ENCODE data around the gene CHCHD6.

The CHCHD6 gene

DNA sequence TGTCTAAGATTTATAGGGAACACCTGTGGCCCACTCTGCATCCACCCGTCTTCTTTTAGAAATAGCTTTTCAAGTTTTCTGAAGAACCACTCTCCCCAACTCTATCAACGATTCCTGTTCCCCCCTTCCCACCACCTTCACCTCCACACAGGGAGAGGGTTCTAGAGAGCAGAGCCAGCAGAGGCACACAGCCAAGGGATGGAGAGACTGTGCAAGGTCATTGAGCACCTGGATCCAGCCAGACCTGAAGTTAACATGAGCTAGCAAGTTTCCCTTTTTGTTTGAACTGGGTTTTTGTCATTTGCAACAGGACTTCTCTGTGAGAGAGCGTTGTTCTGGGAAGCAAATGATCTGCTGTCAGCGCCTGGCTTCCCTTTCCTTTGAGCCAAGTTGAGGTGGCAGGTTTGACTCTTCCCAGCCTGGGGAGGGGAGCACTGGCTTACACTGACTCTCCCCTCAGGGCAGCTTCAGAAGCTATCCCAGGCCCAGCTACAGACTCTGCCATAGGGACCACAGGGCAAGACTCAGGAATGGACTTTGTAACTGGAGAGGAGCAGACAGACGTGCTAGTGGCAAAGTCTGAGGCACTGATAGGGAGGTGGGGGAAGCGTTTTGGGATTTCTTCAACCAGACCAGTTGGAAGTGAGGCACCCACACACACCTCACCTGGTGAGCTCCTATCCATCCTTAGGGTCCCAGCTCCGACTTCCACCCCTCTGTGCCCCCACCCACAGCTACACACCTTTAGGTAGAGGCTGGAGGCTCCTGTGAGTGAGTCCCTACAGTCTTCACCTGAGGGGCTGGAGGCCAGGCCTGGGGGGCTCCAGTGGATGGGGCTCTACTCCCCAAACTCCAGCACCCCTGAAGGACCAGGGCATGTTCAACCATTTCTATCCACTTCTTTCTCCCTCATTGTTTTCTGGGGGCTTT, 259.5 kb downstream of the CHCHD6 start:
- DNase-seq: no peak

DNA sequence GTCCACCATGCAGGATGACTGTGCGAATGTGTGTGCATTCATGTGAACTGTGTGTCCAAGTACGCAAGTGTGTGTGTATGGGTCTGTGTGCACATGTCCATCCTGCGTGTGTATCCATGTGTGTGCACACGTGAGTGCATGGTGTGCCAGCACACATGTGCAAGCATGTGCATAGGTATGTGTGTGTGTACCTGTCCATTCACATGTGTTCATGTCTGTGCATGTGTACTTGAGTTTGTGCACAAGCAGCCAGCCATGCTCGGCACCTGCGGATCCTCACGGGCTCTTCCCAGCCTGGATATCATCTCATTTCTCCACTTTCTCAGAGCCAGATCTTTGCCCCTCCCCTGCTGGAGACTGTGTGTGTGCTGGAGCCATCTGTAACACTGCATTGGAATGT, 260.2 kb downstream of the CHCHD6 start:
- DNase-seq: no peak

DNA sequence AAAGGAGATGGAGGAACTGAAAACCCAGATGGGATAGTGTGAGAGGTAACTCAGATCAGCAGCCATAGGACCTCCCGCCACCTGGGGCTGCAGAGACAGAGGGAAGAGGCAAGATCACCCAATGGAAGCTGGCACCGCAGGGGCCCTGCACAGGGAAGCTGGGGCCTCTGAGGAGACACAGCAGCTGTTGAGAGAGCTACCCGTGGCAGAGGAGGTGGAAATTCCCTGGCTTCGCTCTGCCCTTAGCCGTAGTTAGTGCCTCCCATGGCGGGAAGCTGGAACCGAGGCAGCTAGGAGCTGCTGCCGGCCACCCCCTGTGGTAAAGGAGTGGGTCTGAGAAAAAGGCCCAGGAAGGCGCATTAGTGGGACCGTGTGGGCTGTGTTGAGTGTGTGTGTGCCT, 260.9 kb downstream of the CHCHD6 start:
- no peak for DNase-seq

DNA sequence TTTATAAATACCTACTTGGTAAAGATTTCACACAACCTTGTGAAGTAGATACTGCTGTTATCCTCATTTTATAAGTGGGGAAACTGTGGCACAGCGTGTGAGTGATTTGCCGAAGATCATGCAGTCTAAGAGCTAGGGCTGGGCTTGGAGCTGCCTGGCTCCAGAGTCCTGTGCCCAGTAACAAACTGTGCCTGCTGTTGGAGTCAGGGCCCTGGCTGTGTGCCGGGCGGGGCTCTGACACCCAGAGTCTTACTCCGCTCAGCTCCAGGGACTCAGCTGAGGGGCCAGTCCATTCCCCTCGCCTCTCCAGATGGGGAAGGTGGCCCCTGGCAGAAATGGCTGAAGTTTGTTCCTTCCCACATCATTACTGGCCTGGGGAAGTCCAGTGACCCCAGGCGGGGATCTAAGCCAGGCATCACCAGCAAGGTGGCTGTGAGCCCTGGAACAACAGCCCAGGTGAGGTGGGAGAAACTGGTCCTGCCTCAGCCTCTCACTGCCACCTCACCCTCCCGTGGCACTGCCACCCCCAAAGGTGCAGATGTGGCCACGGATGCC, 261.6 kb downstream of the CHCHD6 start:
- DNase-seq: no peak

DNA sequence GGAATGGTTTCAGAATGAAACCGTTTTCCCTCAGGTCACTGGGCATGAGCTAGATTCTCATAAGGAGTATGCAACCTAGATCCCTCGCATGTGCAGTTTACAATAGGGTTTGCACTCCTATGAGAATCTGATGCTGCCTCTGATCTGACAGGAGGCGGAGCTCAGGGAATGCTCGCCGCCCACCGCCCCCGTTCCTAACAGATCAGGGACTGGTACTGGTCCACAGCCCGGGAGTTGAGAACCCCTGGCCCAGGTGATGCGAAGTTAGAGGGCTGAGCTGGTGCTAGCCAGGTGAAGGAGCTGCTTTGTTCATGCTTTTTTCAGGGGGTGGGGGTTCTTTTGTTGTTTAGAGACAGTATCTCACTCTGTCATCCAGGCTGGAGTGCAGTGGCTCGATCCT, 263.3 kb downstream of the CHCHD6 start:
- no peak for DNase-seq

DNA sequence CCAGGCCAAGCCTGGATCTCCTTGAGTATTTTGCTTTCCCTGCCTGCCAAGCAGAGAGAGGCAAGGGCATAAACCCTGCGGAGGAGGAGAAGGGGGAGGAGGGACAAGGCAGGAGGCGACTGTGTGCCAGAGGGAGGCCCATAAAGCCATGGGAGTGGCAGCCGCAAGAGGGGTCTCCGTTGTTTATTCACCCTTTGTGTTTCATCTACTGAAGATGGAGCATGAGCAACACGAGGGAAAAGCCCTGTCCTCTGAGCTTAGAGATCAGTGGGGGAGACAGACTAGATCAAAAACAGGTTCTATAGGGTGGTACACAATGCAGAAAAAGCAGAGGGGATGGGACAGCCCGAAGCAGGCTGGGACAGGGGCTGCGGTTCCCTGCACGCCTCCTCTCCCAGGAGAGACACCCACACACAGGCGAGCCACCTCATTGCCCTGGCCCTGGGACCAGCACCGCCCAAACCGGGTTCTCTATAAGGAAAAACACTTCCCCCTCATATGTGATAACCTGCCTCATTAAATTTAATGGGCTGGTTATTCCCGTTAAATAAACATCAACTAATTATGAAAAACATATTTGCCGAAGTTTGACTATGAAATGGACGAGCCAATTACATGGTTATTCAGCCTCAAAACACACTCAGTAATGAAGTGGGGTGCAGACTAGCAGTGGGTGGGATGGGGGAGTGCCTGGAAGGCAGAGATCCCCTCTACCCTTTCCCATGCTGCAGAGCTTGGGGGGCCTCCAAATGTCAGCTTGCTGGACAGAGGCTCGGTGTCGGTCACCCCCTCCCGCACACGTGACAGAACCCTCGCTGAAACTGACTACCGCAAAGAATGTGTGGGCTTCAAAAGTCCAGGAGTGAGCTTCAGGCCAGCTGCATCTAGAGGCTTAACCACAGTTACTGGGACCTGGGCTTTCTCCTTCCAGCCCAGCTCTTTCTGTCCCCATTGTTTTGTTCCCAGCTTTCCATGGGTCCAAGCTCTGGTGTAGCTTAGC, 264.7 kb downstream of the CHCHD6 start:
- DNase-seq: no peak

DNA sequence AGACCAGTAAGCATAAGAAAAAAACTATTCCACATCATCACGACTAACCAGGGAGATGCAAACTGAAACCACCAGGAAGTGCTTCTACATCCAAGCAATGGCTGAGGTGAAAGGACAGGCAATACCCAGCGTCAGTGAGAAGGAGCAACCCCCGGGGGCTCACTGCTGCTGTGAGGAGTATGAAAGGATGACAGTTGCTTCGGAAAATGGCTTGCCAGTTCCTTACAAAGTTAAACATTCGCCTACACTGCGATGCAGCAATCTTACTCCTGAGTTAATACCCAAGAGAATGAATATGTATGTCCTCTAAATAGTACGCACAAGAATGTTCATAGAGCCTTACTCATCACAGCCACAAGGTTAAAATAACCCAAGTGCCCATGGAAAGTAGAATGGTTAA, 265.5 kb downstream of the CHCHD6 start:
- no peak for DNase-seq

DNA sequence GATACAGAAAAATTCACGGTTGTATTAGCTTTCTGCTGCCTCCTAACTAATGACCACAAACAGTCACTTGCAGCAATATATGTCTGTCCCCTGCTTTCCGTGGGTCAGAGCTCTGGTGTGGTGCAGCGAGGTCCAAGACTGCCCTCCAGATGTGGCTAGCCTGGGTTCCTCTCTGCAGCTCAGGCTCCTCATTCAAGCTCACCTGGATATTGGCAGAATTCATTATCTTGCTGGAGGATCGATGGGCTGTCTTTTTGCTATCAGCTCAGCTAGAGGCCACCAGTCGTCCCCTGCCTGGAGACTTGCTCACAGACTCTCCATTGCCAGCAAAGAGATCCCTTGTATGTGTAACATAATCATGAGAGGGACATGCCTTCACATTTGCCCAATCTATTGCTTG, 266.1 kb downstream of the CHCHD6 start:
- DNase-seq: no peak

DNA sequence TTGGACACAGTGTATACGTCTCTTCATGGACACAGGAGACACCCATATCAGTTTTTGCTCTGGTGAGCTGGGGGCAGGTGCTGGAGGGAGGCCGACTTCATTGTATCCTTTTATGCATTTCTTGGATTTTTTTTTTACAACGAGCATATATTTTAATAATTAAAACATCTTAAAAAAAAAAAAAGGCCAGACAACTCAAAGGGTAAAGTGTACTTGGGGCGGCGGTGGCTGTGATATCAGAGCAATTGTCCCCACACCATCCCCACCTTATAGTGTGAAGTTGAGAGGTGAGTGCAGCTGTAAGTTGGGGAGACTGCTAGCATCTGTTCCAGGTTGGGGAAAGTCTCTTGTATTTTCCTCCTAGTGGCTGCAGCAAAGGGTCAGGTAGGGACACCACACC, 266.9 kb downstream of the CHCHD6 start:
- no peak for DNase-seq

DNA sequence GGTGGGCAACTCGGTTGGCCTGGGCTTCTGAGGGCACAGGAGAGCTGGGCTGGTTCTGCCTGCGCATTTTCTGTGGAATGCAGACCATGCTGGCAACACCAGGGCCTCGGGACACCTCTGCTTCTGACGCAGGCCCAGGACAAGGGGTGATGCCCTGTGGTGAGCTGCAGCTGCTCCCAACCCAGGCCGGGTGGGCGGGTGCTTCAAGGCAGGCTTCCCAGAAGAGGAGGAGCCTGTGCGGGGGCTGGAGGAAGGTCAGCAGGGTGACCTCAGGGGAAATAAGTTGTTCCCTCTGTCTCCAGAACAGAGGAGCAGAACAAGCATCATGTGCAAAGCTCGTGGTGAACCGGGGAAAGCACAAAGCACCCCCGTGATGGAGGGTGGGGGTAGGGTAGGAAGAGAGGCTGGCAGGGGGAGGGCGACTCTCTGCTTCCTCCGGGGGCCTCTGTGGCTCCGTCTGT, 267.9 kb downstream of the CHCHD6 start:
- no peak for DNase-seq

DNA sequence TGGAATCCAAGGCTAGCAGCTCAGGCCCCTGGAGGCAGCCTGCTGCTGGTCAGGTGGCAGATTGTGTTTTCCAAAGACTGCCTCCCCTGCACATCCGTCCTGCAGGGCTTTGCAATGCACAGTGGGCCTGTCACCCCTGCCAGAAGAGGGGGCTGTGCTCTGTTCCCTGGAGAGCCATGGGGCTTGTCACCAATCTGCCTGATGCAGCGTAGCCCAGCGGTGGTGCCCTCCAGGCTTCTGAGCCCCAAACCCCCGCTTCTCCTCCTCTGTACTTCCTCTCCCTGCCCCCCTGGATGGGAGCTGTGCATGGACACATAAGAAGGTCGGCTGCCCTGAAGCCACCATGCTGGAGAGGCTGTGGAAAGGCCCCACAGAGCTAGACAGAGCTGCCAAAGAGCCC, 268.8 kb downstream of the CHCHD6 start:
- no peak for DNase-seq

DNA sequence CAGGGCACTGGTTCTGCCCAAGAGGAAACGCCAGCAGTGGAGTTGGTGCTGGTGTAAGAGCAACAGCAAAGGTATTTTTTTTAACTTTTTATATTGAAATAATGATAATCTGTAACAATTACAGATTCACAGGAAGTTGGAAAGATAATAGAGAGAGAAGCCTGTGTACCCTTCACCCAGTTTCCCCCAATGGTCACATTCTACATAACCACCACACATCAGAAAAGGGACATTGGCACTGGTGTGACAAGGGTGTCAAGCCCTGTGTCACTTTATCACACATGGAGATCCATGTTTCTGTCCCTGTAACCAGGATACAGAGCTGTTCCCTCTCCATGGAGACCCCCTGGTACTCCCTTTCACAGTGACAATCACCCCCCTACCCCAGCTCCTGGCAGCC, 269.8 kb downstream of the CHCHD6 start:
- no peak for DNase-seq

DNA sequence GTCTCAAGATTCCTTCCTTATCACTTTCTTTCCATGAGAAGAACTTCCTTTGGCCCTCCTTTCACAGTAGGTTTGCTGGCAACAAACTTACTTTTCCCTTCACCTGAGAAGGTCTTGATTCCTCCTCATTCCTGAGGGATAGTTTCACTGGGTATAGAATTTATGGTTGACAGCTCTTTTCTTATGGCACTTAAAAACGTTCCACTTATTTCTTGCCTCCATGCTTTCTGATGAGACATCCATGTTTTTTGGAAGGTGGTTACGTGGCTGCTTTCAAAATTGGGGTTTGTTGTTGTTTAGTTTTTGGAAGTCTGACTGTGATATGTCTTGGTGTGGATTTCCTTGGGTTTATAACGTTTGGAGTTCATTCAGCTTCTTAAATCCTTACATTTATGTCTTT, 270.7 kb downstream of the CHCHD6 start:
- DNase-seq: no peak

DNA sequence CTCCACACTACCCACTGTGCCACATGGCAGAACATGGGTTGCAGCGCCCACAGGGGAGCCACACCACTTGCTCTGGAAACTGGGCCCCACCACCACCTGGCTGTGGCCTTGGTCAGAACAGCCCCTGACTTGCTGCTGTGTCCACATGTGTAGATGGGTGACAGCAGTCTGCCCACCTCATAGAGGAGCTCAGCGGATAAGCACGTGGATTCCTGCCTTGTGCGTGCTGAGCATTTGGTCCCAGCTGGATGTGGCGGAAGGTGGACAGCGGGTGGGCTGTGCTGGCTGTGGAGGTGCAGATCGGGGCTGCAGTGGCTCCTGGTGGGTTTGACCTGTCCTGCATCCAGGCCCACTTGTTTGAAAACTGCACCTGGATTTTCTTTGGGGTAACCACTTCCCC, 272.9 kb downstream of the CHCHD6 start:
- no peak for DNase-seq

DNA sequence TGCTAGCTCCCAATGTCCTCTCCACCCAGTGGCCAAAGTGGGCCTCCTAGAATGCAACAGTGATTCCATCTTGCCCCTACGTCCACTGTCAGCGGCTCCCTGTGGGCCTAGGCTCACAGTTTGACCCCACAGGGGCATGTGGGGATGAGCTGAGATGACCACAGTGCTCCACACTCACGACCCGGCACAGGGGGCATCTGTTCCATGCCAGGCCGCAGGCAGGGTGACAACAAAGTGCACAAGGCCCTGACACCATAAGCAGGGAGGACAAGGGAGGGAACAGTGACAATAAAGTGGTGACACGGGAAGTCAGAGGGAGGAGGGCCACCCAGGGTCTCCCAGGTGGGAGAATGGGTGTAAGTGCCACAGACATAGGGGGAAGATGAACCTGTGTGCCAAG, 273.8 kb downstream of the CHCHD6 start:
- DNase-seq: no peak

DNA sequence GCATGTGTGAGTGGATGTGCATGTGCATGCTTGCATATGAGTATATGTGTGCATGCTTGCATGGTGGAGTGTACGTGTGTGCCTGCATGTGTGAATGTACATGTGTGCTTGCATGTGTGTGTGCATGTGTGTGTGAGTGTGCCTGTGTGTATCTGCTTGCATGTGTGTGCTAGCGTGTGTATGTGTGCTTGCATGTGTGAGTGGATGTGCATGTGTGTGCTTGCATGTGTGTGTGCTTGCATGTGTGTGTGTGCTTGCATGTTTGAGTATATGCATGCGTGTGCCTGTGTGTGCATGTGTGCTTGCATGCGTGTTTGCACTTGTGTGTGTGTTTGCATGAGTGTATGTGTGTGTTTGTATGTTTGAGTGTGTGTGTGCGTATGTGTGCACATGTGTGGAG, 274.3 kb downstream of the CHCHD6 start:
- no peak for DNase-seq

DNA sequence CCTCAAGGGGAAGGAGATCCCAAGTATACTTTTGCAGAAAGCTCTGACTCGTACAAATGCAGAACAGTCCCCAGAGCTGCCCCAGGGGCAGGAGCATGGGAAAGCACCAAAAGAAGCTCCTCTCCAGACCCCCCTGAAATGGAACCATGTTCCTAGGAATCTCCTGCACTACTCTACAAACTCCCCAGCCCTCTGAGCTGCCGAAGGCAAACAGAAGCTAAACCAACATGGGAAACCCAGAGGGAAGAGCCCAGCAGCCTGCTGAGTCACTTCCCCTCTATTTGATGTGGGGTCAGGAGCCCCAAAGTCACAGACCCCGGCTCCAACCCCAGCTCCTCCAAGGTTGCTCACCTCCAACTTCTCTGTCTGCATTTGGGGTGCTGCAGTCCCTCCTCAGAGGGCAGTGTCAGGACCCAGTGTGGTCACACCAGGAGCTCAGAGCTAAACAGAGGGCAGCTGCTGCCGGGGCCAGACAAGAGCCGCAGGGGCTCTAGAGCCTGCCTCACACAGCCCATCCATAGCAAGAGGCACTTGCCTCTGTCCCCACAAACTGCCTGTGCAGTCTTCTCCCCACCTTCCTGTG, 275.1 kb downstream of the CHCHD6 start:
- DNase-seq: no peak

DNA sequence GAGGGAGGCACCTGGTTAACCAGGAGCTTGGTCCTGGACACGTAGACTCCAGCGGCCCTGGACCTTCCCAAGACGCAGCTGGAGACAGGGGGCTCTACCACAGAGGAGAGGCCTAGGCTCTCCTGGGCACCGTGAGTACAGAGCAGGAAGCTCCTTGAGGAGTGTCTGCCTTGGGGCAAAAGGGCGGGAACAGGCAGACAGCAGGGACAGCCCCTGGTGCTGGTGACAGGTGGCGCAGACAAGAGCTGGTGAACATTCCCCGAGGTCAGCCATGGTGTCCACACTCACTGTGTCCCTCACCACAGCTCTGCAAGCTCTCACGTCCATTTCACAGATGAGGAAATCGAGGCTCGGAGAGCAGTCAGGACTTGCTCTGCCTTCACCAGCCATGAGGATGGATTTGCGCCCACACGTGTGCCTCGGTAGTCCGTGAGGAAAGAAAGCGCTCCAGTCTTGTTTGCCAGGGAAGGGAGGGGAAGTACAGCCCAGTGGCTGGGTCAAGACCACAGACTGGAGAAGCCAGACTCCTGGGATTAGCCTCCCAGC, 276.3 kb downstream of the CHCHD6 start:
- no peak for DNase-seq

DNA sequence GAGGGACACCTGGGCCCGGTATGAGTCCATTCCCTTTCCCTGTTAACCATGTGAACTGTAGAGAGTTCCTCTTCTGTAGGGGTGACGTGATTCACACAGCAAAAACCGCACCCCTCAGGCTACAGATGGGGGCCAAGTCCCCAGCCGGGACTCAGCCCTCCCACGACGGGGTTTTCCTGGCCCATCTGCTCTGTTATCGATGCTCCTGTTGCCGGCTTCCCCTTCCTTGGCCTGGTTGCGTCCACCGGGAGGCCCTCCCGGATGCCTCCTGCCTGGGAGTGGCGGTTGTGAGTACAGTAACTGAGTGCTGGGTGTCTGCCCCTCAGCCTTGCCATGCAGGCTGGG, 278.1 kb downstream of the CHCHD6 start:
- no peak for DNase-seq

DNA sequence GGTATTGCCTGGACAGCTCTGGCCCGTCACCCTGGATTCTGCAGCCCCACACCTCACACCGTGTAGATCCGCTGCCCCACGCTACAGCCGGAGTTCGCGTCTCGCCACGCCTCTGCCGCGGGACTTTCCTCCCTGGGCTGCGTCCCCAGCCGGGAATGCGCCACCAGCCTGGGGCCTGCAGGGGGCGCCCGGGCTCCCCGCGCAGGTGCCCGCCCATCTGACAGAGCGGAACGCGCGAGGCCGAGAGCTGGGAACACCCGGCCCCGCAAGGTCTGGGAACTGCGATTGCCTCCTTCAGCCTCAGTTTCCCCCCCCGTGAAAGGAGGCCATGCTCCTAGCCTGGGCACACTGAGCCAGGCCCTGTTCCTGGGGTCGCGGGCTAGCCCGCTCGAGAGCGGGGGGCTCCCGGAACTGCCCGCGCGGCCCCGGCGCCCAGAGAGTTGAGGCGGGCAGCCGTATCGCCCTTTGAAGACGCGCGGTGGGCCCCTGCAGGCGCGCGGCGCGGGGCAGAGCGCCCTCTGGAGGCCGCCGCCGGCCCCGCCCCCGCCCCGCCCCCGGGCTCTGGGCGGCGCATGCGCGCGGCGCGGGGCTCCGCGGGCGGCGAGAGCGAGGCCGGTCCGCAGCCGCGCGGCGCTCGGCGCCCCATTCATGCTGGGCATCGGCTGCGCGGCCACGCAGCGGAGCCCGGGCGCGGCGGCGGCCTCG, 278.6 kb downstream of the CHCHD6 start, which contains the start of gene PLXNA1:
PLXNA1 (plus strand) TSS at position 645 of the 705 bp plus-strand sequence. CDS start 5,479 bp downstream, outside the sequence.
- peak; percentile 89 for DNase-seq

DNA sequence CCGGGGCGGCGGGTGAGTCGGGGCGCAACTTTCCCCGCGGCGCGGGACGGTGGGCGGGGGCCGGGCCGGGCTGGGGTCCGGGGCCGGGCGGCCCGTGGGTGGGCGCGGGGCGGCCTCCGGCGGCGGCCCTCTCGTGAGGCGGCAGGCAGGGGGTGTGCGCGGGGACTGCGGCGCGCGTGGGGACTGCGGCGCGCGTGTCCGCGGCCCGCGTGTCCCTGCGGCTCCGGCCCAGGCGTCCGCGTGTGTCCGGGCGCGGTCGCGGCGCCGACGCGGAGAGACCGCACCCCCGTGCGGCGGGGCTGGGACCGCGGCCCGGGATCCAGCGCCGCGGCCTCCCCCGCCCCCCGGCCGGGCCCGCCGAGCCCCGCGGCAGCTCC, 279.2 kb downstream of the CHCHD6 start:
- no peak for DNase-seq
